Measurements from ENCODE around the gene WNT10A.
"Not testable (repeated sequence)": the region's sequence is repeated elsewhere in the genome, so short reads cannot be mapped to it uniquely, and the experiment has no call there.

DNA sequence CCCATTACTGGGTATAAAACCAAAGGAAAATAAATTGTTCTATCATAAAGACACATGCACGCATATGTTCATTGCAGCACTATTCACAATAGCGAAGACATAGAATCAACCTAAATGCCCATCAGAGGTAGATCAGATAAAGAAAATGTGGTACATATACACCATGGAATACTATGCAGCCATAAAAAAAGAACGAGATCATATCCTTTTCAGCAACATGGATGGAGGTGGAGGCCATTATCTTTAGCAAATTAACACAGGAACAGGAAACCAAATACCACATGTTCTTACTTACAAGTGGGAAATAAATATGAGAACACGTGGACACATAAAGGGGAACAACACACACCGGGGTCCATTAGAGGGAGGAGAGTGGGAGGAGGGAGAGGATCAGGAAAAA lies 36.3 kb upstream of the WNT10A start:
- TF ChIP-seq POLR2A (IDR thresholded peaks at IDR 0.05): not testable (repeated sequence)
- TF ChIP-seq, protein P1, sequence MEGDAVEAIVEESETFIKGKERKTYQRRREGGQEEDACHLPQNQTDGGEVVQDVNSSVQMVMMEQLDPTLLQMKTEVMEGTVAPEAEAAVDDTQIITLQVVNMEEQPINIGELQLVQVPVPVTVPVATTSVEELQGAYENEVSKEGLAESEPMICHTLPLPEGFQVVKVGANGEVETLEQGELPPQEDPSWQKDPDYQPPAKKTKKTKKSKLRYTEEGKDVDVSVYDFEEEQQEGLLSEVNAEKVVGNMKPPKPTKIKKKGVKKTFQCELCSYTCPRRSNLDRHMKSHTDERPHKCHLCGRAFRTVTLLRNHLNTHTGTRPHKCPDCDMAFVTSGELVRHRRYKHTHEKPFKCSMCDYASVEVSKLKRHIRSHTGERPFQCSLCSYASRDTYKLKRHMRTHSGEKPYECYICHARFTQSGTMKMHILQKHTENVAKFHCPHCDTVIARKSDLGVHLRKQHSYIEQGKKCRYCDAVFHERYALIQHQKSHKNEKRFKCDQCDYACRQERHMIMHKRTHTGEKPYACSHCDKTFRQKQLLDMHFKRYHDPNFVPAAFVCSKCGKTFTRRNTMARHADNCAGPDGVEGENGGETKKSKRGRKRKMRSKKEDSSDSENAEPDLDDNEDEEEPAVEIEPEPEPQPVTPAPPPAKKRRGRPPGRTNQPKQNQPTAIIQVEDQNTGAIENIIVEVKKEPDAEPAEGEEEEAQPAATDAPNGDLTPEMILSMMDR (IDR thresholded peaks at IDR 0.05): not testable (repeated sequence)
